ENCODE results near the gene SPINDOC. TPM values are rescaled to one million over a fixed set of nuclear protein-coding genes. Genes with fewer than 3 reads are reported as not detected.
A peak's percentile ranks its signal among the peaks of the same experiment; 100 is the strongest.

SPINDOC gene
- total and polyA plus RNA-seq, 9 of the 15 experiments (the other 6 are each of a cell fraction or from before 2014, with no cell fraction given), result 0.70 to 36.3 (median 19.6) TPM

DNA sequence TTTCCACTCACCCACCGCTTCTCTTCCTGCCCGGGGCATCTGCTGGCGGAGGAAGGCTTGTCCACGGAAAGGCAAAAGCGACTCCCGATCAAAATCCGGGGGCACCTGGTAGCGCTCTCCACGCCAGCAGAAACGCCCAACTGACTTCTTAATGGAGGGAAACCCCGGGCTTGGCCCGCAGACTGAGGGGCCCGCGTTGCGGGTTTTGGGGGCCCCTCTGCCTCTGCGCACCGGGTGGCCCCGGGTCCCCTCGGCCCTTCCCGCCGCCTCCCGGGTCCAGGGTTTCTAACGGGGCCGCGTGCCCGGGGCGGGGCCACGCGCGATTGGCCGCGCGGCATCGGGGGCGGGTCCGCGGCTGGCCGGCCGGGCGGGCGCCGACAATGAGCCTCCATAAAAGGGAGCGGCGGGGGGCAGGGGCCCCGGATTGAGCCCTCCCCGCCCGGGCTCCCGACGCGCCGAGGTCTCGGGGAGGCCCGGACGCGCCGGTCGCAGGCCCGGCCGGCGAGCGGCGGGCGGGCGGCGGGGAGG is at the start of gene SPINDOC (continued):
- TF ChIP-seq, protein P1, sequence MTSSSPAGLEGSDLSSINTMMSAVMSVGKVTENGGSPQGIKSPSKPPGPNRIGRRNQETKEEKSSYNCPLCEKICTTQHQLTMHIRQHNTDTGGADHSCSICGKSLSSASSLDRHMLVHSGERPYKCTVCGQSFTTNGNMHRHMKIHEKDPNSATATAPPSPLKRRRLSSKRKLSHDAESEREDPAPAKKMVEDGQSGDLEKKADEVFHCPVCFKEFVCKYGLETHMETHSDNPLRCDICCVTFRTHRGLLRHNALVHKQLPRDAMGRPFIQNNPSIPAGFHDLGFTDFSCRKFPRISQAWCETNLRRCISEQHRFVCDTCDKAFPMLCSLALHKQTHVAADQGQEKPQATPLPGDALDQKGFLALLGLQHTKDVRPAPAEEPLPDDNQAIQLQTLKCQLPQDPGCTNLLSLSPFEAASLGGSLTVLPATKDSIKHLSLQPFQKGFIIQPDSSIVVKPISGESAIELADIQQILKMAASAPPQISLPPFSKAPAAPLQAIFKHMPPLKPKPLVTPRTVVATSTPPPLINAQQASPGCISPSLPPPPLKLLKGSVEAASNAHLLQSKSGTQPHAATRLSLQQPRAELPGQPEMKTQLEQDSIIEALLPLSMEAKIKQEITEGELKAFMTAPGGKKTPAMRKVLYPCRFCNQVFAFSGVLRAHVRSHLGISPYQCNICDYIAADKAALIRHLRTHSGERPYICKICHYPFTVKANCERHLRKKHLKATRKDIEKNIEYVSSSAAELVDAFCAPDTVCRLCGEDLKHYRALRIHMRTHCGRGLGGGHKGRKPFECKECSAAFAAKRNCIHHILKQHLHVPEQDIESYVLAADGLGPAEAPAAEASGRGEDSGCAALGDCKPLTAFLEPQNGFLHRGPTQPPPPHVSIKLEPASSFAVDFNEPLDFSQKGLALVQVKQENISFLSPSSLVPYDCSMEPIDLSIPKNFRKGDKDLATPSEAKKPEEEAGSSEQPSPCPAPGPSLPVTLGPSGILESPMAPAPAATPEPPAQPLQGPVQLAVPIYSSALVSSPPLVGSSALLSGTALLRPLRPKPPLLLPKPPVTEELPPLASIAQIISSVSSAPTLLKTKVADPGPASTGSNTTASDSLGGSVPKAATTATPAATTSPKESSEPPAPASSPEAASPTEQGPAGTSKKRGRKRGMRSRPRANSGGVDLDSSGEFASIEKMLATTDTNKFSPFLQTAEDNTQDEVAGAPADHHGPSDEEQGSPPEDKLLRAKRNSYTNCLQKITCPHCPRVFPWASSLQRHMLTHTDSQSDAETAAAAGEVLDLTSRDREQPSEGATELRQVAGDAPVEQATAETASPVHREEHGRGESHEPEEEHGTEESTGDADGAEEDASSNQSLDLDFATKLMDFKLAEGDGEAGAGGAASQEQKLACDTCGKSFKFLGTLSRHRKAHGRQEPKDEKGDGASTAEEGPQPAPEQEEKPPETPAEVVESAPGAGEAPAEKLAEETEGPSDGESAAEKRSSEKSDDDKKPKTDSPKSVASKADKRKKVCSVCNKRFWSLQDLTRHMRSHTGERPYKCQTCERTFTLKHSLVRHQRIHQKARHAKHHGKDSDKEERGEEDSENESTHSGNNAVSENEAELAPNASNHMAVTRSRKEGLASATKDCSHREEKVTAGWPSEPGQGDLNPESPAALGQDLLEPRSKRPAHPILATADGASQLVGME (CRISPR knock-in tag; IDR thresholded peaks at IDR 0.05), result 0 out of 2 replicates have a peak, but pooled peaks have one; percentile 36
- TF ChIP-seq HMGN3 (IDR thresholded peaks at IDR 0.05; ENCODE audit: borderline replicate concordance, extremely low read depth, insufficient read length, low read depth, low read length), result peak; percentile 27
- no peak for TF ChIP-seq HSF4 (CRISPR knock-in tag; IDR thresholded peaks at IDR 0.05; ENCODE audit: borderline replicate concordance)
- peak; percentile 75 for TF ChIP-seq CCNT2 (IDR thresholded peaks at IDR 0.05; ENCODE audit: borderline replicate concordance, extremely low read depth, insufficient read length, low read depth, low read length)
- TF ChIP-seq SRF (CRISPR knock-in tag; IDR thresholded peaks at IDR 0.05), result no peak
- TF ChIP-seq HLTF (IDR thresholded peaks at IDR 0.05), result no peak
- TF ChIP-seq, protein P2, sequence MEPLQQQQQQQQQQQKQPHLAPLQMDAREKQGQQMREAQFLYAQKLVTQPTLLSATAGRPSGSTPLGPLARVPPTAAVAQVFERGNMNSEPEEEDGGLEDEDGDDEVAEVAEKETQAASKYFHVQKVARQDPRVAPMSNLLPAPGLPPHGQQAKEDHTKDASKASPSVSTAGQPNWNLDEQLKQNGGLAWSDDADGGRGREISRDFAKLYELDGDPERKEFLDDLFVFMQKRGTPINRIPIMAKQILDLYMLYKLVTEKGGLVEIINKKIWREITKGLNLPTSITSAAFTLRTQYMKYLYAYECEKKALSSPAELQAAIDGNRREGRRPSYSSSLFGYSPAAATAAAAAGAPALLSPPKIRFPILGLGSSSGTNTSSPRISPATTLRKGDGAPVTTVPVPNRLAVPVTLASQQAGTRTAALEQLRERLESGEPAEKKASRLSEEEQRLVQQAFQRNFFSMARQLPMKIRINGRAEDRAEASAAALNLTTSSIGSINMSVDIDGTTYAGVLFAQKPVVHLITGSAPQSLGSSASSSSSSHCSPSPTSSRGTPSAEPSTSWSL (CRISPR knock-in tag; IDR thresholded peaks at IDR 0.05; ENCODE audit: borderline replicate concordance), result no peak

All from K562 (cell line).